DND-41 (cell line): ENCODE data around the gene MXI1.

Experiments used
- CTCF ChIP-seq: IDR thresholded peaks from 2 replicates; pipeline ENCODE4 v1.5.1; 2012; ENCODE audit warnings: borderline replicate concordance, low read length, moderate library complexity, mild to moderate bottlenecking; ENCODE audit not compliant: poor library complexity, severe bottlenecking; ENCODE audit errors: extremely low read depth
- EZH2 ChIP-seq: IDR thresholded peaks from 3 replicates; pipeline ENCODE4 v1.6.1; 2012; ENCODE audit warnings: borderline replicate concordance, low read depth, mild to moderate bottlenecking, moderate library complexity, low read length, inconsistent platforms; ENCODE audit not compliant: severe bottlenecking

- no peak for TF ChIP-seq CTCF
- no peak for TF ChIP-seq EZH2
These were observed 79.4 kb downstream of the MXI1 start for GRCh38 chr10:110286841-110287240.
